GM19468 (cell line): ENCODE results near the gene IFIH1.
A peak's percentile ranks its signal among the peaks of the same experiment; 100 is the strongest.

ENCODE experiments used
- ATAC-seq: cut with Tn5 transposase; IDR thresholded peaks from one replicate; pipeline ENCODE4 v1.9.1; 2021; ENCODE audit warnings: mild to moderate bottlenecking, moderate library complexity, moderate number of reproducible peaks; ENCODE audit not compliant: unreplicated experiment; ENCODE audit errors: extremely low read depth

The IFIH1 gene

GRCh38 chr2:162261032-162261945 is 57.2 kb downstream of the IFIH1 start:
- ATAC-seq = peak; percentile 34

GRCh38 chr2:162258686-162259085 is 59.8 kb downstream of the IFIH1 start:
- ATAC-seq = no peak

GRCh38 chr2:162258169-162258568 is 60.3 kb downstream of the IFIH1 start:
- ATAC-seq = no peak

GRCh38 chr2:162257425-162257824 is 61.1 kb downstream of the IFIH1 start:
- no peak for ATAC-seq

- no peak for ATAC-seq
Observed at GRCh38 chr2:162256591-162256991, 61.9 kb downstream of the IFIH1 start.

GRCh38 chr2:162254236-162254871 is 64.1 kb downstream of the IFIH1 start:
- ATAC-seq = no peak

- no peak for ATAC-seq
Observed at GRCh38 chr2:162253435-162253834, 65.0 kb downstream of the IFIH1 start.

- no peak for ATAC-seq
Observed at GRCh38 chr2:162252153-162252552, 66.3 kb downstream of the IFIH1 start.

DNA sequence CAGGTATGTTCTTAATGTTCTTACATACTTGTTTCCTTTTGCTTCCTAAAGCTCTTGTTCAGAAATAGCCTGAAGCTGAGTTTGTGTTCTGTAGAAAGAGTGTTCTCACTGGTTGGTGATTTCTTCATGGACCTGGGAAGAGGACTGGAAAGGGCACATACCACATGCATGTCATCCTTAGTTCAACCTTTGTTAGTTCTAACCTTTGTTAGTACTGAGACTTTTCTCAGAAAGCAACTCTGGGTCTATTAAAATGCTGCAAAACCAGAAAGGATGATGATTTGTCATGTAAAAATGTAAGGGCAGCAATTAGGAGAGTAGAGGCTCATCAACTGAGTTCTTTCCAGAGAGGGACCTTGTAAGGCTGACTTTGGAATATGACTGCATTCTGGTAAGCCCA is 72.7 kb downstream of the IFIH1 start:
- ATAC-seq = no peak

DNA sequence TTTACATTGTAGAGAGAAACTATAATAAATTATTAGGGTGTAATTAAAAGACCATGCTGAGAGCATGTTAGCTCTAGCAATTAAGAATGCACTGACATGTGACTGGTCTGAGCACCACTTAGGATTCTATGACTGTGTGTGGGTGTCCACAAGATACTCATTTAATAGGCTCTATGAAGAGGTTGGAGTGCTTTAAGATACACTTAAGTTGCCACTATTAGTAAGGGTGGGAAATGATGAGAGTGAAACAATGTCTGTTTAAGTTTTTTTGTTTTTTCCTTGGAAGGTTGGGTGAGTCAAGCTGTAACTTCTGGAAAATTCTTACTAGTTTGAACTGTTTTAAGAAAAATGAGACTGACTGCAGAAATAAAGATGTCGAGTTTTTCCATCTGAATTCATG is 73.4 kb downstream of the IFIH1 start:
- ATAC-seq = no peak

GRCh38 chr2:162244541-162245031 is 73.9 kb downstream of the IFIH1 start:
- ATAC-seq = no peak

DNA sequence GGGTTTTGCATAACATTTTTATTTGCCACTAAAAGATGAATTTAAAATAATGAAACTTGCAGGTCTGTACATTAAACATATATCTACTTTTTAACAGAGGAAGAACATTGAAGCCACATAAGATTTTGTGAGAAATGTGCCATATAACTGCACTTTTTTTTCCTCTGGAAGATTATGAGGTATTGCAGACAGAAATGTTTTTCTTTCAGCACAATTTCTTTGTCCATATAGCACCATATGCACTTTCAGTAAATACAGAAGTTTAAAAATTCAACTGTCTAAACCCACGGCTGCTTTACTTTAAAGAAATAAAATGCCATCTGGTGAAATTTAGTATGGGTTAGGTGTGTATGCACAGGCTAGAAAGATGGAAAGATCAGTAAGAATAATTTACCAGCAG is 74.8 kb downstream of the IFIH1 start:
- ATAC-seq = no peak

DNA sequence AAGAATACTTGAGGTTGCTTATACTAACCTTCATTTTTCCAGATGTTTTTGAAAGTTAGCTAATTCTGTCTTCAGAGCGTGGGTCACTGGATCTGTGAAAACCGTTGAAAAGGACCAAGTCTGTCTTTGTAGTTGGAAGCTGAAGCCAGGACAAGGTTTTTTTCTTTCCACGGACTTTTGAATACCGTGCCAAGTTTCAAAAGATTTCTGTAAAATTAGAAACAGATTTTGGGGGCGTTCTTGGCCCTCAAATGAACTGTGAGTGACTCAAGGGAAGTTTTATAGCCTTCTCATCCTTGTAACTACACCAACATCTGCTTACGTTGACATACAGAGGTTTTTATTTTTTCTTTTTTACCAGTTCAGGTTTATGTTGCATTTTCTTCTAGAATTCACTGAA is 75.2 kb downstream of the IFIH1 start, which contains the start of gene FAP:
FAP (minus strand) TSS at position 152 of the 400 bp plus-strand sequence; CDS start at position 34, 118 bp downstream.
- no peak for ATAC-seq

DNA sequence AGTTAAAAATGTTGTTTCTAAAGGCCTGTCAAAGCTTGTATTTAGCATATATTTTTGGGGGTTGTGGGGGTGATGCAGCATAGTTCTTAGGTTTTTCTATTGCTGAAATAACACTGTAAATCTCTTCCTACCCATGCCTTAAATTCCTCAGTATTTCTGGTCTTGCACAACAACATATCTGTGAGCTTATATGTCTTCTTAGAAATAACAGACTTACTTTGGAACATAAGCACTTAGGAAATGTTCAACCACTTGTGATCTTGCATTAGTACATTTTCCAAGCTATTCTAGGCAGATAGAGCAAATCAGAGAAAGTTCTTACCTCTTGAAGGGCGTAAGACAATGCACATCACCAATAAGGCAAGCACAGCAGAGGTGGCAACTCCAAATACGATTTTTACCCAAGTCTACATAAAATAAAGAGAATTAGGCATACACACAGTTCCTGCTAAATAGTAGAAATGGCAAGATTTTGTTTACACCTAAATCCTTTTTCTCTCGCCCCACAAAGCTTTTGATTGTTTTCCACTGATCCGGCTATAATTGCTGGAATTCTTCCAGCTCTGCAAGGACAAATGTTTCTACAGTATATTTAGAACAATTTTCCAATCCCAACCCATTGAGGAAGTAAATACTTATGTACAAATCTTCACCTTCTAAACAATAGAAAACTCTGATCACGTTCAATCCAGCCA is 75.8 kb downstream of the IFIH1 start:
- no peak for ATAC-seq

DNA sequence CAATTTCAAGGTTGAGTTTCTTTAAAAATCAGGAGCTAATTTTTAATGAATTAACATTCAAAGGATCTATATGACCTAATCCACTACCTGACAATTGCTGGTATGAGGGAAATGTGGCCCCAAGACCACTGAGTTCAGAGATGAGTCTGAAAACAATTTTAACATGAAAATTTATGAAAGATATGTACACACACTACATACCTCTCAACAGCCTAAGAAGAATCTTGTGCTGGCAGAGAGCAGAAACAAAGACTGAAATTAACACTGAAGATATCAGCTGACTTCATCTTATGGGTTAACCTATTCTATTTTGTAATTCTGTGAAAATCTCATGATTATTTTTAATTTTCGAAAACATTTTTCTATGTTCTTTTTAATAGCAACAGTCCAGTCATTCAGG is 76.9 kb downstream of the IFIH1 start:
- no peak for ATAC-seq

DNA sequence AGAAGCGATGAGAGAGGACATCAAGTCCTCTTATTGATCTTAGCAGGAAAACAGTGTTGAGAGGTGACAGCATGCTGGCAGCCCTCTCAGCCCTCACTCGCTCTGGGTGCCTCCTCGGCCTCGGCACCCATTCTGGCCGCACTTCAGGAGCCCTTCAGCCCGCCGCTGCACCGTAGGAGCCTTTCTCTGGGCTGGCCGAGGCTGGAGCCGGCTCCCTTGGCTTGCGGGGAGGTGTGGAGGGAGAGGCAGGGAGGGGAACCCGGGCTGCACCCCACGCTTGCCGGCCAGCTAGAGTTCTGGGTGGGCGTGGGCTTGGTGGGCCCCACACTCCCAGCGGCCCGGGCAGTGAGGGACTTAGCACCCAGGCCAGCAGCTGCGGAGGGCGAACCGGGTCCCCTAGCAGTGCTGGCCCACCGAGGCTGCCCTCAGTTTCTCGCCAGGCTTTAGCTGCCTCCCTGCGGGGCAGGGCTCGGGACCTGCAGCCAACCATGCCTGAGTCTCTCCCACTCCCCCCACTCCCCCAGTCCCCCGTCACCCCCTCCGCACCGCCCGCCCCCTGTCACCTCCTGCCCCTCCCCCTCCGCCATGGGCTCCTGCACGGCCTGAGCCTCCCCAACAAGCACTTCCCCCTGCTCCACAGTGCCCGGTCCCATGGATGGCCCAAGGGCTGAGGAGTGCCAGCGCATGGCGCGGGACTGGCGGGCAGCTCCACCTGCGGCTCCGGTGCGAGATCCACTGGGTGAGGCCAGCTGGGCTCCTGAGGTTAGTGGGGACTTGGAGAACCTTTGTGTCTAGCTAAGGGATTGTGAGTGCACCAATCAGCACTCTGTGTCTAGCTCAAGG is 83.6 kb downstream of the IFIH1 start:
- ATAC-seq = no peak

DNA sequence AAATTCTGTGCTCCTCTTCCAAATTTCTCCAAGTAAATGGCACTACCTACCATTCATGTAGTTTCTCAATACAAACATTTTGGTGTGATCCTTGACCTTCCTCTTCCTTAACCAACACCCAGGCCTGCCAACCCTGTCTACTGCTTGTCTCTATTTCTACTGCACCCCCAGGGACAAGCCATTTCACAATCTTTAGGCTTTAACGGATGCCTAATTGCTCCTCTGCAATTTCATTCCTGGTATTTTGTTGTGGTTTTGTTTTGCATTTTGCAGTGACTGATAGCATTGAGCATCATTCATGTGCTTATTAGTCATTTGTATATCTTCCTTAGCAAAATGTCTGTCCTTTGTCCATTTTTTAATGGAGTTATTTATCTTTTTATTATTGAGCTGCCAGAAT is 85.3 kb downstream of the IFIH1 start:
- no peak for ATAC-seq

GRCh38 chr2:162232671-162233070 is 85.8 kb downstream of the IFIH1 start:
- no peak for ATAC-seq

- ATAC-seq = no peak
Observed at GRCh38 chr2:162232027-162232426, 86.5 kb downstream of the IFIH1 start.

GRCh38 chr2:162230761-162231160 is 87.7 kb downstream of the IFIH1 start:
- no peak for ATAC-seq
